CD4-positive, alpha-beta T cell treated with Interferon gamma for 1 hour (primary cell): ENCODE results near the gene CFC1.
"Not testable (repeated sequence)": the region's sequence is repeated elsewhere in the genome, so short reads cannot be mapped to it uniquely, and the experiment has no call there.

ENCODE experiments used
- DNase-seq: peaks from one replicate; pipeline ENCODE4 v3.0.0-alpha.2; 2020

The CFC1 gene

GRCh38 chr2:130582970-130583369 lies 16.4 kb downstream of the CFC1 start:
- not testable (repeated sequence) for DNase-seq

GRCh38 chr2:130581491-130581890 lies 17.9 kb downstream of the CFC1 start:
- not testable (repeated sequence) for DNase-seq

GRCh38 chr2:130579121-130579520 lies 20.3 kb downstream of the CFC1 start:
- not testable (repeated sequence) for DNase-seq

- DNase-seq: not testable (repeated sequence)
These were observed 21.8 kb downstream of the CFC1 start for GRCh38 chr2:130577559-130577958.

GRCh38 chr2:130576209-130576784 lies 23.1 kb downstream of the CFC1 start:
- DNase-seq: not testable (repeated sequence)

GRCh38 chr2:130574230-130574629 lies 25.1 kb downstream of the CFC1 start:
- not testable (repeated sequence) for DNase-seq

GRCh38 chr2:130571929-130572328 lies 27.4 kb downstream of the CFC1 start:
- not testable (repeated sequence) for DNase-seq

- not testable (repeated sequence) for DNase-seq
These were observed 33.2 kb downstream of the CFC1 start for GRCh38 chr2:130566165-130566564.

GRCh38 chr2:130556441-130556840 lies 42.9 kb downstream of the CFC1 start:
- not testable (repeated sequence) for DNase-seq

GRCh38 chr2:130554178-130554577 lies 45.2 kb downstream of the CFC1 start:
- DNase-seq: not testable (repeated sequence)

- not testable (repeated sequence) for DNase-seq
These were observed 49.9 kb downstream of the CFC1 start for GRCh38 chr2:130549475-130549874.

- not testable (repeated sequence) for DNase-seq
These were observed 51.0 kb downstream of the CFC1 start for GRCh38 chr2:130548418-130548817.

- not testable (repeated sequence) for DNase-seq
These were observed 54.4 kb downstream of the CFC1 start for GRCh38 chr2:130544978-130545377.

GRCh38 chr2:130543785-130544528 lies 55.4 kb downstream of the CFC1 start:
- not testable (repeated sequence) for DNase-seq

- DNase-seq: not testable (repeated sequence)
These were observed 56.6 kb downstream of the CFC1 start for GRCh38 chr2:130542789-130543188.
